WERI-Rb-1 (cell line): Measurements from ENCODE around the gene AATF.

Experiments
- DNase-seq: peaks from one replicate; pipeline ENCODE4 v3.0.0-alpha.2; 2020
- H3K27ac ChIP-seq: fragments of 250-450 bp; sonication (Bioruptor Pico); 2 replicates; pipeline ENCODE4 v1.5.1; 2020; ENCODE audit warnings: mild to moderate bottlenecking, moderate library complexity
- H3K27me3 ChIP-seq: fragments of 250-450 bp; sonication (Bioruptor Pico); 2 replicates; pipeline ENCODE4 v1.5.1; 2021; ENCODE audit warnings: mild to moderate bottlenecking, low read depth, moderate library complexity; ENCODE audit not compliant: insufficient read depth, severe bottlenecking
- H3K36me3 ChIP-seq: fragments of 250-450 bp; sonication (Bioruptor Pico); 2 replicates; pipeline ENCODE4 v1.5.1; 2020; ENCODE audit warnings: mild to moderate bottlenecking, moderate library complexity
- H3K4me3 ChIP-seq: 2 replicates; pipeline ENCODE4 v1.5.1; 2011; ENCODE audit warnings: low read depth, mild to moderate bottlenecking, control low read depth, low read length
- H3K9me3 ChIP-seq: fragments of 250-450 bp; sonication (Bioruptor Pico); 2 replicates; pipeline ENCODE4 v1.5.1; 2021; ENCODE audit warnings: mild to moderate bottlenecking, moderate library complexity; ENCODE audit not compliant: severe bottlenecking
- CTCF ChIP-seq: IDR thresholded peaks from 2 replicates; pipeline ENCODE4 v1.5.1; 2011; ENCODE audit warnings: low read depth, mild to moderate bottlenecking, control low read depth, inconsistent platforms, low read length

The AATF gene

DNA sequence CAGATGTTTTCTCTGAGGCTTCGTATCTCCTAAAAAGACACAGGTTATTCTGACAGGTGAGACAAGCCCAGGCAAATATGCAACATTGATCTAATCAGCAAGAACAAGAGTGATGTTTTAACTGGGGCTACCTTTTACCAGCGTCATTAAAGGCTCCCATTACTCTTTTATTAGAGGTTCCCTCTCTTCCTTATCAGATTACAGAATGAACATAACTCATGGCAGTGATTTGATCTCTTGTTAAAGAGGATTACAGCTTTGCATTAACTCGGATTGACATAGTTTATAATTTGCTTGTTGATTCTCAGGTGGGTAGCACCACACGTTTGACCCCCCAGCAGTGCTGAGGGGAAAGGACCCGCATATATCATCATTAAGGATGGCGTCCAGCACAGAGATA, 90.5 kb downstream of the AATF start:
- Histone ChIP-seq H3K36me3 (no peaks in the 10 kb centered on the region), H3K27me3 (no peaks in the 10 kb centered on the region), H3K27ac (no peak overlapping the region), H3K4me3 (no peak overlapping the region), H3K9me3 (no peaks in the 10 kb centered on the region)
- TF ChIP-seq CTCF, result no peak
- no peak for DNase-seq

- Histone ChIP-seq H3K27ac (no peak overlapping the region), H3K36me3 (no peaks in the 10 kb centered on the region; the same call in 1 of the 2 replicates), H3K27me3 (no peaks in the 10 kb centered on the region), H3K4me3 (no peak overlapping the region), H3K9me3 (no peaks in the 10 kb centered on the region)
- no peak for DNase-seq
- TF ChIP-seq CTCF, result no peak
Observed at GRCh38 chr17:37041932-37042331, 93.2 kb downstream of the AATF start.

GRCh38 chr17:37043201-37043600, 94.4 kb downstream of the AATF start:
- no peak for TF ChIP-seq CTCF
- H3K27me3 ChIP-seq, result no peaks in the 10 kb centered on the region
- no peak overlapping the region for H3K4me3 ChIP-seq
- no peaks in the 10 kb centered on the region; the same call in 1 of the 2 replicates for H3K36me3 ChIP-seq
- no peaks in the 10 kb centered on the region for H3K9me3 ChIP-seq
- no peak for DNase-seq
- H3K27ac ChIP-seq, result no peak overlapping the region

GRCh38 chr17:37045351-37045922, 96.7 kb downstream of the AATF start:
- Histone ChIP-seq H3K27ac (no peak overlapping the region), H3K9me3 (no peaks in the 10 kb centered on the region), H3K27me3 (no peaks in the 10 kb centered on the region), H3K36me3 (no peaks in the 10 kb centered on the region; the same call in 1 of the 2 replicates), H3K4me3 (no peak overlapping the region)
- DNase-seq, result no peak
- no peak for TF ChIP-seq CTCF

DNA sequence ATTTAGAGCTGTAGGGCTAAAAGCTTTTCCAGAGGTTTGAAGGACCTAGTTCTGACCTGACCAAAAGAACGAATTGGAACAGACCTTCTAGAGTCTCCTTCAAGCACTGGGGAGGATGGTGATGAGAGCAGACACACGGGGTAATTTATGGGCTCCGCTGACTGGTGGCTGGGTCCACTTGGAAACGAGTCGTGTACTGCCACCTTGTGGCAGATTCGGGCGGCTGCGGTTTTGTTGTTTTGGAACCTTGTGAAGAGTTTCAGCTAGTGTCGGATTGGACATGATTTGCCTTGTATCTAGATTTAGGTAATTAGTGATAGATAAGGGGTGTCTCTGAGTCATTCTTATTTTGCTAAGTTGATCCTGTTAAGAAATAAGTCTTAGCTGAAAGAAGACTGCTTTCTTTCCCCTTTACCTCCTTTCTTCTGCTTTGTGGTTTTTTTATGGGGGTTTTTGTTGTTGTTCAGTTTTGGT, 98.9 kb downstream of the AATF start:
- DNase-seq, result peak; percentile 85
- no peaks in the 10 kb centered on the region for H3K9me3 ChIP-seq
- no peak overlapping the region for H3K4me3 ChIP-seq
- H3K27me3 ChIP-seq, result no peaks in the 10 kb centered on the region
- no peak overlapping the region for H3K27ac ChIP-seq
- no peaks in the 10 kb centered on the region; the same call in 1 of the 2 replicates for H3K36me3 ChIP-seq
- peak; percentile 88 for TF ChIP-seq CTCF

- Histone ChIP-seq H3K4me3 (no peak overlapping the region), H3K27ac (no peak overlapping the region), H3K36me3 (no peaks in the 10 kb centered on the region; the same call in 1 of the 2 replicates), H3K9me3 (no peaks in the 10 kb centered on the region), H3K27me3 (no peaks in the 10 kb centered on the region)
- TF ChIP-seq CTCF, result no peak
- DNase-seq, result no peak
Observed at GRCh38 chr17:37048811-37049210, 100.1 kb downstream of the AATF start.
